ENCODE measurements around the gene KLLN.
A peak's percentile ranks its signal among the peaks of the same experiment; 100 is the strongest.
"Not testable (repeated sequence)": the region's sequence is repeated elsewhere in the genome, so short reads cannot be mapped to it uniquely, and the experiment has no call there.

Gene KLLN

DNA sequence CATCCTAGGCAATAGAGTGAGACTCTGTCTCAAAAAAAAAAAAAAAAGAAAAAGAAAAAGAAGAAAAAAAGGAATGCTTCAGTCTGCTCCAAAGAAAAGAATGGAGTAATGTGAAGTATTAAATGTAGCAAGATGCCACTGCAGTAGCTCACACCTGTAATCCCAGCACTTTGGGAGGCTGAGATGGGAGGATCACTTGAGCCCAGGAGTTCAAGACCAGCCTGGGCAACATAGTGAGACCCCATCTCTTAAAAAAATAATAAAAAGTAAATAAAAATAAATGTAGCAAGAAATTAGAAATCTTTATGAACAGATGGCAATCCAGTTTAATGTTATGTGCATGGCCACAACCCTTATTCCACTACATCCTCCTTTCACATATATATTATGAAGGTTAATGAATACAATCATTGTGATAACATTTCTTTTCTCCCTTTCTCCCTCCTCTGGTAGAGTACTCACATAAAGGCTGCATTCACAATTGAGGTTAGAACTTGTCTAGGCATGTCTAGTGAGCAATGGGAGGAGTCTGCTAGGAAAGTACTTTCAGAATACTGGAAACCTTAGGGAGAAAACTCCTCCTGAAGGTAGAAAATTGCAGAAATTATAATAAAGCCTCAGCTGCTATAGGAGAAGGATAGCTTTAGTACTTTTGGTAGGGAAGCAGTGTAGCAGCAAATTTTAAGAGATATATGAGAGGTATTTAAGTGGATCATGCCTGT, 20.4 kb downstream of the KLLN start:
- DNase-seq (ENCODE audit: low read depth) = peak; percentile 56

DNA sequence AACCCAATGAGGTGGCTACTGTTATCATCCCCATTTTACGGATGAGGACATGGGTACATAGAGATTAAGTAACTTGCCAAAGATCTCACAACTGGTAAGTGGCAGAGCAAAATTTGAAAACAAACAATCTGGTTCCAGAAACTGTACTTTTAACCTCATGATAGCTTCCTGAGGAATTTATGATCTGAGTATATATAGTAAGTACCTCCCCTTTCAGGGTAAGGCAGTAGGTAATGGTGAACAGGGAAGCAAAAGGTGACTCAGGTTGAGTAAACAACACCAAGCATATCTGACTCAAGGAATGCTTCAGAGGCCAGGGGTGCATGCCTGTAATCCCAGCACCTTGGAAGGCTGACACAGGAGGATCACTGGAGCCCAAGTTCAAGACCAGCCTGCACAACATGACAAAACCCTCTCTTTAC, 21.1 kb downstream of the KLLN start:
- DNase-seq (ENCODE audit: low read depth) = no peak

DNA sequence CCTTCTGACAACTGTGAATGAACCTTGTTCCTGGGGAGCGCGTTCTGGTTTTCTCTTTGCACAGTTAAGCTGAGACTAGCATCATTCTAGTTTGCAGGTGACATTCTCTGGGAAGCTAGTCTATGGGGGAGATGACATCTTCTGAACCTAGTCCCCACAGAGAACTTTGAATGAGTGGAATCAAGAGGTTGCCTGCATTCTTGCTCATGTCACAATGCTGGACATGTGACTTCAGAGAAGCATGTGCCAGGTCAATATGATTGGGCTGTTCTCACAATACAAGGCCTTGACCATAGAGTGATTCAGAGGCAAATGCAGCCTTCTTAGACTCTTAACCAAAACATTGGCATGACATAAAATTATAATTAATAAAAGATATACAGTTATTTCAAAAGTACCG, 22.1 kb downstream of the KLLN start:
- peak; percentile 15 for DNase-seq (ENCODE audit: low read depth)

DNA sequence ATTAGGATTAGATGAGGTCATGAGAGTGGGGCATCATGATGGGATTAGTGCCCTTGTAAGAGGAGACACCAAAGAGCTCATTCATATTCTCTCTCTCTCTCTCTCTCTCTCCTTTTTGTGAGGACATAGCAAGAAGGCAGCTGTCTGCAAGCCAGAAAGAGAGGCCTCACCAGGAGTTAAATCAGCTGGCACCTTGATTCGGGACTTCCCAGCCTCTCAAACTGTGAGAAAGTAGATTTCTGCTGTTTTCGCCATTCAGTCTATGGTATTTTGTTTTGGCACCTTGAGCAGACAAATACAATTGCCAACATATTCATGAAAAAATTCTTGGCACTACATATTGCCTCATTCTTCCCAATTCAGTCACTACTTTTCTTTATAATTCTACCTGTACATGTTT, 24.7 kb downstream of the KLLN start:
- no peak for DNase-seq (ENCODE audit: low read depth)

DNA sequence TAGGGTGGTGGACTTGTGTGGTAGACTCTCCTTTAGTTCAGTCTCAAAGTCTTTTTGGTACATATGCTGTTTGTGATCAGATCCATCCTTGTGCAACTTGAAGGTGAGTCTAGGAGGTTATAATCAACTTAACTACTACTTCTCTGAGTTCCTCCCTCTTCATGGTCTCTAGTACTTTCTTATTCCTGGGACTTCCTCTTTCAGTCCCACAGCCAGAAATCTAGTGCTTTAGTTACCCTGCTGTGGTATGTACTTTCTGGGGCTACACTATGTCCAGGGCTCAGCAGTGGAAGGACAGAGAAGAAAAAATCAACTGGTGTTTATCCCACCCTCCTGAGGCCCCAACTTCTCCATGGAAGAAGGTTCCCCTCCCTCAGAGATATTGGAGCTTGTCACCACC, 25.9 kb downstream of the KLLN start:
- DNase-seq (ENCODE audit: low read depth) = no peak

DNA sequence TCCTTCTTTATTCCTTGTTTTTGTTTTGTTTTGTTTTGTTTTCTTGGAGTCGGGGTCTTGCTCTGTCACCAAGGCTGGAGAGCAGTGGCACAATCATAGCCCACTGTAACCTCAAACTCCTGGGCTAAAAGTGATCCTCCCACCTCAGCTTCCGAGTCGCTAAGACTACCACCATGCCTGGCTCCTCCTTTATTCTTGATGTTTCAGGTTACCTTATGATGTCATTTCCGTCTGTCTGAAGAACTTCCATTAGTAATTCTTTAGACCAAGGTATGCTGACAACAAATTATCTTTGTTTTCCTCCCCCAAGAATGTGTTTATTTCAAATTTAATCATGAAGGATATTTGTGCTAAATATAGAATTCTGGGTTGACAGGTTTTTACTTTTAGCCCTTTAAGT, 27.2 kb downstream of the KLLN start:
- DNase-seq (ENCODE audit: low read depth) = no peak

DNA sequence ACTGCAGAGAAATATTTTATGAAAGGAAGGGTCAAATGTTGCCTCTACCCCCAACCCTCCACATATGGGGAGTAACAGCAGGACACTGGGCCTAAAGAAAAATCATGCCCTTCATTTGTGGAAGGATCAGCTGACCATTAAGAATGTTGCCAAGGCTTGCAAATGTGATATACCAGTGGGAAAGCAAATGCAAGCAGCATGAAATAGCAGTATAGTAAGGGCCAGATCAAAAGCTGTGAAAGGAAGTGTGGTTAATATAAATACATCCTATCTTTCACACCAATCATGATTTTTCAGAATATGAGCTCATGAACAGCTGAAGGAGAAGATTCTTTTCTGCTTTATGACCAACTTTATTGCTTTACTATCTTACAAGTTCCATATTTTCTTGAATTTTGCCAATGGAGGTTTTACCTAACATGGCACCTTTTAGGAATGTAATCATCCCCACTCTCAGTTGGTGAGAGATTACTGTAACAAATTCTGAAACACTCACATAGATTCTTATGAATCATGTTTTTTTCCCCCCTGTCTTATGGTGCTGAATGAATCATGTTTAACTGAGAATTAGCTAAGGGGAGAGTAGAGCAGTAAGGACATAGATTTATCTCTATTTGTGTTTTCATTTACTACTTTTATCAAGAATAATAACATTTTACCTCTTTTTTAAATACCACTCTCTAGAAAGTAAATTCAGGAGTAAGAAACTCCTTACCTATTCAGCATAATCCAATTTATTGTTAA, 33.2 kb downstream of the KLLN start:
- DNase-seq (ENCODE audit: low read depth) = no peak

DNA sequence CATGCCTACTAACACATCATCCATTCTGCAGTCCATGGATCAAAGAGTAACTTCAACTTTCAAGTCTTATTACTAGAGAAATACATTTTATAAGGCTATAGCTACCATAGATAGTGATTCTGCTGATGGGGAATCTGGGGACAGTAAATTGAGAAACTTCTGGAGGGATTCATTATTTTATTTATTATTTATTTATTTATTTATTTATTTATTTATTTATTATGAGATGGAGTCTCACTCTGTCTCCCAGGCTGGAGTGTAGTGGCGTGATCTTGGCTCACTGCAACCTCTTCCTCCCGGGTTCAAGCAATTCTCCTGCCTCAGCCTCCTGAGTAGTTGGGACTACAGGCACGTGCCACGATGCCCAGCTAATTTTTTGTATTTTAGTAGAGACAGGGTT, 34.3 kb downstream of the KLLN start:
- DNase-seq (ENCODE audit: low read depth) = not testable (repeated sequence)

DNA sequence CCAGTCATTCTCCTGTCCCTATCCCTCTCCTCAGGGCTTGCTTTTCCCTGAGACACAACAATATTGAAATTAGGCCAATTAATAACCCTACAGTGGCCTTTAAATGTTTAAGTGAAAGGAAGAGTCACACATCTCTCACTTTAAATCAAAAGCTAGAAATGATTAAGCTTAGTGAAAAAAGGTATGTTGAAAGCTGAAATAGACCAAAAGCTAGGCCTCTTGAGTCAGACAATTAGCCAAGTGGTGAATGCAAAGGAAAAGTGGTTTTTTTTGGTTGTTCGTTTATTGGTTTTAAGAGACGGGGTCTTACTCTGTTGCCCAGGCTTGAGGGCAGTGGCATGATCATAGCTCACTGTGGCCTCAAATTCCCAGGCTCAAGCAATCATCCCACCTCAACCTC, 35.7 kb downstream of the KLLN start:
- DNase-seq (ENCODE audit: low read depth) = no peak

DNA sequence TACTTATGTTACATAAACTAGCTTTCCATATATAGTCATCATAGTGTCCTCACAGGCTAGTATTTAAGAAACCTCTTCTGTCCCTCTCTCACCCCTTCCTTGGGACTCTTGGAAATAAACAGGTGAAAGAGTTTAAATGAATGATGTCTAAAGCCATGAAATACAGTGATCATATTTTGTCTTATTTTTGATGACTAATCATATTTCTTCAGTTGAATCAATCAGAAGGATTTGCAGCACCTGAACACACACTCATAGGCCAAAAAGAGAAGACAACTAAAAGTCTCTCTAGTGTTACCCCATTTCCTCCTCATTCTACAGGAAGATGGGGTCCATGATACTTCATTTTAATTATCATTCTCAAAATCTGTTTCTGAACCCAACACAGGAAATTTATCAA, 36.7 kb downstream of the KLLN start:
- no peak for DNase-seq (ENCODE audit: low read depth)

DNA sequence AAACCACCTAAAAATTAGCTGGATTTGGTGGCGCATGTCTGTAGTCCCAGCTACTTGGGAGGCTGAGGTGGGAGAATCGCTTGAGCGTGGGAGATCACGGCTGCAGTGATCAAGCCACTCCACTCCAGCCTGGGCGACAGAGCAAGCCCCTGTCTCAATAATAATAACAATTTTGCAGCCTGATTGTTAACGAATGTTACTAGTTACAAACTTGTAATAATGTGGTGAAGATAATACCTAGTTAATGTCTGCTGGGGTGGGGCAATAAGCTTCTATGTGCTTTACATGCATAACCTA, 44.1 kb downstream of the KLLN start:
- no peak for DNase-seq (ENCODE audit: low read depth)

DNA sequence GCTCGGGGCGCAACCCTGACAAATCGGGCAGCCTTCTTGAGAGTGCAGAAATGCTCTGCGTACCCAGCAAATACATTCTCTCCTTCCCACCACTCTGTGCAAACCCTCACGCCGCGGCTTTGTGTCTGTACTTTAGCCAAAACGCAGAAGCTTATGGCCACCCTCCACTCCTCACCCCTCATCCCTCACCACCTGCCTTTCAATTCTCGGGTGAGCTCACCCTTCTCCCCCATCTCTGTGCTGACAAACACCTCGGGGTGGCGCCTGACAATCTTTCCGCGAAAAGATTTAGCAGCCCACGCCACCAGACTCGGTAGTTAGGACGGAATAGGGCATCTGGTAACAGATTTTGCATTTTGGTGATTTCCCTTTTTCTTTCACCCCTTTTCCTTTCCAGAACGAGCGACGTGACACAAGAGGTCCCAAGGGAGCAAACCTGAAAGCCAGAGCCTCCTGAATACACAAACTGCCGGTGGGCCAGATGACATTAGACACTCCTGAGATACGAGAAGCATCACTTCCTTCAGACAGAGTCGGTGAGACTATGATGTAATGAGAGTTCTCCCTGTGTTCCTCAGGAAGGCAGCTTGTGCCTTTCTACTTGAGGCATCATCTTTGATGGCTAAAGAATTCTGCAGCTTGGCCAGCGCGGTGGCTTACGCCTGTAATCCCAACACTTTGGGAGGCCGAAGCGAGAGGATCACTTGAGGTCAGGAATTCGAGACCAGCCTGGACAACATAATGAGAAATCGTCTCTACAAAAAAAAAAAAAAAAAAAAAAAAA, 44.6 kb downstream of the KLLN start:
- no peak for DNase-seq (ENCODE audit: low read depth)

DNA sequence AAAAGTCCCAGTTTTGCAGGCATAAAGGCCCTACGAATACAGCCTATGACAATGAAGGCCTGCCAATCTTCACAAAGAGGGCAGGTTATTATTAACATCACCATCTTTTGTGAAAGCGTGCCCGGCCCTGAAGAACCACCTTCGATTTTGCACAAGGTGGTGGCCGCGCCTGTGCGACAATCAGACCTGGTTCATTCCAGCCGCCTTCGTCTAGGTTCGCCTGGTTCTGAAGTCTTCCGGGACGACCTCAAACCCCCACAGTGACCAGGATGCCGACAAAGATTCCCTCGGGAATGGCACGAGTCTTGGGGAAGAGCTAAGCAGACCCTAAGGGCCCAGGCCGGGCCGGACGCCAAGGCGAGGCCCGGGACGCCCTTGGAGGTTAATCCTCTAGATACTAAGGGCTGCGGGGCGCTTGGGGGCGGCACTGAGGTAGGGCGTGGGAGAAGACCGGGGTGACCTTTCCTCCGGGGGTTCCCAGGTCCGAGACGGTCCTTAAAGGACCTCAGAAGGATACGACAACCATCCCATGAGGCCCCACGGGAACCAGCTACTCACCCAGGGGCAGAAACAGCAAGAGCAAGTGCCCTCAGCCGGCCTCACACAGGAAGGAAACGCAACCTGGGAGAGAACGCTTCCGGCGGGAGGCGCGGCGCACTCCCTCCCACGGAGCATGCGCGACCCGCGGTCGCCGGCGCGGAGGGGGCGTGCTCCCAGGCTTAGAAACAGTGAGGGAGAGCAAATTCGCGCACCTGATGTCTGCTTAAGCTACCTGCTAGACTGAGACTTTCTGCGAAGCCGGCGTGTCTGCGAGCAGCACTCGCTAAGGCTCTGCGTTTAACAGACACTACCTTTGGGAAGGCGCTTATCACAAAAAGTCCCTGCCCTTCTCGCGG, 45.5 kb downstream of the KLLN start, which contains the start of gene ATAD1:
Gene ATAD1 (minus strand): TSS at position 618 of the 896 bp plus-strand sequence. CDS start 3,627 bp downstream, outside the sequence.
- DNase-seq (ENCODE audit: low read depth) = peak; percentile 79

DNA sequence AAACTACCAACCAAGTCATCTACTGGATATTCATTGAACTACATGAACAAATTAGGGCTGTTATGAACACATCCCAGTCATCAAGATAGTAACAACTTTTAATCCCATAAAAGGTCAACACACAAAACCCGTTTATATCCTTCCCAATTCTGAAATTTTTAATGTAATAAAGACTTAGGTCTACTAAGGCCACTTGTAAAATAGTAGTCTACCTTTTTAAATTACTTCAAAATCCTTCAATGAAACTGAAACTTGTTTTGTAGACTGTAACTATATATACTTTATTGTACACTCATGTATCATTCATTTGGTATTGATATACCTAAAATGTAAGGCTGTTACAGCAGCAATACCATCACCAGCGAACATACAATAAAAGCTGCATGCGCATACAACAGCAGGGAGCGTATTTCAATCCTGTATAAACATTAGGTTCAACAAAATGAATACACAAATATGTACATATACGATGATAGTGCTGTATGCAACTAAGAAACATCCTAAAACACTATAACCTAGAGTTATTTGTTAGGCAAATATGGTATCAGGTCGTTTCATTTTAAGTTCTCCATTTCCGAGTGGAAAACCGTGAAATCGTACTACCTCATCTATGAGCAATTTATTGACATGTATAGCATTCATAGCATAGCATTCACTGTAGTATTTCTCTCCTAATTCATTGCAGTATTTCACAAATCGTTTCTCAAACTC, 46.3 kb downstream of the KLLN start:
- no peak for DNase-seq (ENCODE audit: low read depth)

DNA sequence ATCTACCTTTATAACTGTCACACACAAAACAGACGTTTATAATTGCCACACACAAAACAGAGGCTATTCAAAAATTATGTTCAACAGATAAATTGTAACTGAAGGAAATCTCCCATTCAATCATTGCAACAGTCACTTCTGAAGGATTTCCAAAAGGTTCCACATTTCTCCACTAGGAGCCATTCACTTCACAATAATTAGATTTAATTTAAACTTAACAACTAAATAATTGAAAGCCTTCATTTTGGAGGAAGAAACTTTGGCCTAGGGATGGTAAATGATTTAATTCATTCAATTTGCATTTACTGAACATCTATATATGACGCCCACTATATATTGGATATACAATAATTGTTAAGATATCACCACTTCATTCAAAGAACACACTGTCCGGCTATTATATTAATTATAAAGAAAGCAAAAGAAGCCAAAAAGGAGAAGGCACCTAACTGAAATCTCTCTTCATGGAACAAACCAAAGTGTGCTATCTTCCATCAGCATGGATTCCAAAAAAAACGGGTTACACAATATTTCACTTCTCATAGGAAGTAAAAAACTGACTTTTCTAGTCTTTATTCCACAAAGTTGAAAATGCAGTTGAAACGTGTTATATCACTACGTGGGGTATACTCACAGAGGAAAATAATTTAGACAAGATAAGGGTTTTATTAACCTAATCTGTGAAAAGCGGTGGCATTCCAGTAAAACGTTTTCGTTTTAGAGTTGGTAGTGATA, 47.0 kb downstream of the KLLN start:
- no peak for DNase-seq (ENCODE audit: low read depth)
